Spinal cord (tissue), 10 donors: ENCODE measurements around the gene ARSI. TPM values are rescaled to one million over a fixed set of nuclear protein-coding genes. Genes with fewer than 3 reads are reported as not detected.

Experiments
- DNase-seq, 6 donors: peaks; one replicate each; pipeline versions ENCODE4 v3.0.0 to v3.0.0-alpha.2; 2013 to 2015; ENCODE audit warnings: low spot score in 6 of 6, low read depth in 4 of 6
- H3K27ac ChIP-seq: one replicate; pipeline ENCODE4 v1.5.1; 2013; ENCODE audit warnings: low read depth, low read length, control low read depth
- H3K27me3 ChIP-seq: one replicate; pipeline ENCODE4 v1.6.1; 2013; ENCODE audit warnings: low read length; ENCODE audit not compliant: control insufficient read depth, insufficient read depth
- H3K36me3 ChIP-seq: one replicate; pipeline ENCODE4 v1.6.1; 2013; ENCODE audit warnings: low read length; ENCODE audit not compliant: control insufficient read depth, insufficient read depth
- H3K4me1 ChIP-seq: one replicate; pipeline ENCODE4 v1.6.1; 2013; ENCODE audit warnings: low read length; ENCODE audit not compliant: control insufficient read depth, insufficient read depth
- H3K4me3 ChIP-seq: one replicate; pipeline ENCODE4 v1.5.1; 2013; ENCODE audit warnings: low read depth, low read length, control low read depth
- H3K9me3 ChIP-seq: one replicate; pipeline ENCODE4 v1.6.1; 2013; ENCODE audit warnings: low read length; ENCODE audit not compliant: control insufficient read depth, insufficient read depth
- WGBS: methylation state at CpG from one replicate; pipeline ENCODE4 v1.1.5; 2013; ENCODE audit warnings: missing lambda C conversion rate; ENCODE audit not compliant: insufficient coverage; 5-methylcytosine and 5-hydroxymethylcytosine counted together
- polyA plus RNA-seq, 2 donors: library from polyadenylated mRNA; unstranded; fragments of 120-200 nt; gene quantifications; one replicate each; pipeline ENCODE4 v1.2.1, GENCODE V29; 2013; ENCODE audit not compliant: insufficient read length in 2 of 2
- total RNA-seq, 2 donors: library from RNA; depleted of rRNA in 1 of 2; stranded (reverse); fragments of 120-200 nt in 1 of 2; fragments of >200 nt in 1 of 2; gene quantifications; one replicate each; pipeline versions ENCODE4 v1.2.3 to v1.2.4, GENCODE V29; 2013 to 2014
- donor health status: healthy.

The ARSI gene
- total and polyA plus RNA-seq, 4 donors = 1.3 to 17.5 (median 5.2) TPM

- Histone ChIP-seq H3K27me3 (no peaks in the 10 kb centered on the region), H3K4me3 (no peak overlapping the region), H3K4me1 (peaks cover 33% of the 10 kb centered on the region), H3K36me3 (no peaks in the 10 kb centered on the region), H3K27ac (no peak overlapping the region), H3K9me3 (no peaks in the 10 kb centered on the region)
- WGBS = 55% methylated on average over 2 of the region's 2 CpGs
- no peak for DNase-seq
Measured at GRCh38 chr5:150329038-150329437, 26.3 kb upstream of the ARSI start.

DNA sequence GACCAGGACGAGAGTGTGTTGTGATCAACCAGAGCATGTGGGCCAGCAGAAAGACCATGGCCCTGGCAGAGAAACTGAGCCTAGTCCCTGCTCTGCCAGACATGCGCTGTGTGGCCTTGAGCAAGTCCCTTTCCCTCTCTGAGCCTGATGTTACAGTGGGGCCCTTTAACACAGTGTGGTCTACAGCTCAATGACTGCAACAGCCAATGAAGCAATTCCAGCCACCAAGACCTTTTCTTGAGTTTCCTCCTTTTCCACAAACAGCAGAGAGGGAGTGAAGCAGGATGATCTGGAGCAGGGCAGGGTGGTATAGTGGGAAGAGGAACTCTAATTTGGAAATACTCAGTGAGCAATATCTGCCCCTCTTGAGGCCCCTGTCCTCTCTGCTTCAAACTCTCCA, 25.8 kb upstream of the ARSI start:
- no peak overlapping the region for H3K27ac ChIP-seq
- no peaks in the 10 kb centered on the region for H3K36me3 ChIP-seq
- WGBS = 90% methylated on average over 2 of the region's 2 CpGs
- peaks cover 33% of the 10 kb centered on the region for H3K4me1 ChIP-seq
- no peak for DNase-seq
- no peak overlapping the region for H3K4me3 ChIP-seq
- H3K9me3 ChIP-seq = no peaks in the 10 kb centered on the region
- no peaks in the 10 kb centered on the region for H3K27me3 ChIP-seq

DNA sequence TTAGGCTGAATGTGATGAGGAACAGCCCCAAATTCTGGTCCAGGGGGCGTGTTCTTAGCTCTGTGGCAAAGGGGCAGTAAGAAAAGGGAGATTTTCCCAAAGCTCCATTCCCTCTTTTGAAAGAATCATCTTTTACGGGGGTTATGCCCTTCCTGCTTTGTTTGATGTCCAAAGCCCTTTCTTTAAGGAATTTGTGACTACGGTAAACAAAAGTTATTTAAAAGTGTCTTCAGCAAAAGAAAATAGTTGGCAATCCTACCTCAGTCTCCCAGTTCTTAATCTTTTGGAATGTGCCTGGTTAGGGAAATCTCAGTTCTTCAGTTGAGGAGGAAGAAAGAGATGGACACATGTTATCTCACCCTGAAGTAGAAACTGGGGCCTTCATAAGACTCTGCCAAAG, 24.4 kb upstream of the ARSI start:
- H3K27me3 ChIP-seq = no peaks in the 10 kb centered on the region
- DNase-seq = no peak
- peaks cover 30% of the 10 kb centered on the region for H3K4me1 ChIP-seq
- H3K4me3 ChIP-seq = no peak overlapping the region
- 60% methylated on average over 1 of the region's 3 CpGs for WGBS
- no peaks in the 10 kb centered on the region for H3K9me3 ChIP-seq
- no peaks in the 10 kb centered on the region for H3K36me3 ChIP-seq
- H3K27ac ChIP-seq = no peak overlapping the region

DNA sequence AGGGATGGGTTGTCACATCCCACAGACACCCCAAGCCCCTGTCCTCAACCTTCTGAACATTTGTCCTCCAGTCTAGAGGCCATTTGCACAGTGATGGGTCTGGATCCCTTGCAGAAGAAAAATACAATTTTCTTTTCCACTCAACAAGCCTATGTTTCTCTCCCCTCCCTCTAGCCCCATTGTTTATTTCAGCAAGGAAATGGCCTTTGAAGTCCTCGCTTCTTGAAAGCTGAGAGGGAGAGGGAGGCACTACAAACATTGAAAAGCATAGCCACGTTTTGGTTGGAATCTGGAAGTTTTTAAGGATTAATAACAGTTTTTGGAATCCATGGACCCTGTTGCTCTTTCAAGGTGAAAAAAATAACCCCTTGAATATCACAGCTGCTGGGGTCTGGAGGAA, 24.0 kb upstream of the ARSI start:
- Histone ChIP-seq H3K9me3 (no peaks in the 10 kb centered on the region), H3K36me3 (no peaks in the 10 kb centered on the region), H3K4me3 (no peak overlapping the region), H3K4me1 (peaks cover 30% of the 10 kb centered on the region), H3K27me3 (no peaks in the 10 kb centered on the region), H3K27ac (no peak overlapping the region)
- no peak for DNase-seq
- 60% methylated on average over 2 of the region's 2 CpGs for WGBS

GRCh38 chr5:150325426-150325825, 22.7 kb upstream of the ARSI start:
- H3K4me1 ChIP-seq = peaks cover 31% of the 10 kb centered on the region
- no peak overlapping the region for H3K27ac ChIP-seq
- 94% methylated on average over 4 of the region's 4 CpGs for WGBS
- H3K27me3 ChIP-seq = no peaks in the 10 kb centered on the region
- H3K9me3 ChIP-seq = no peaks in the 10 kb centered on the region
- no peak for DNase-seq
- no peak overlapping the region for H3K4me3 ChIP-seq
- no peaks in the 10 kb centered on the region for H3K36me3 ChIP-seq

GRCh38 chr5:150323819-150324218, 21.1 kb upstream of the ARSI start:
- Histone ChIP-seq H3K27me3 (no peaks in the 10 kb centered on the region), H3K36me3 (no peaks in the 10 kb centered on the region), H3K4me1 (peaks cover 25% of the 10 kb centered on the region), H3K27ac (no peak overlapping the region), H3K4me3 (no peak overlapping the region), H3K9me3 (no peaks in the 10 kb centered on the region)
- no peak for DNase-seq
- WGBS = 74% methylated on average over 7 of the region's 8 CpGs

DNA sequence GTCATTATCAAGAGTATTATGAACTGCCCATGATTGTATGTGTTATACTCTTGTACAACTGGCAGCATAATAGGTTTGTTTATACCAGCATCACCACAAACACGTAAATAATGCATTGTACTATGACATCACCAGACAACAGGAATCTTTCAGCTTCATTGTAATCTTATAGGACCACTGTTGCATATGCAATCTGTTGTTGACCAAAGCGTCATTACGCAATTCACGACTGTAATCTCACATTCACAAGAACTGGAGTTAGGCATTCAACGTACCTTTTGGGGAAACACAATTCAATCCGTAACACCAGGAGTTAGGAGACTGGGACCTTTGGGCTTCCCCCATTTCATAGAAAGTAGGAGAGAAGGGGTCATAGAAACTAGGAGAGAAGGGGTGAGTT, 20.4 kb upstream of the ARSI start:
- DNase-seq = no peak
- no peaks in the 10 kb centered on the region for H3K9me3 ChIP-seq
- no peaks in the 10 kb centered on the region for H3K27me3 ChIP-seq
- H3K27ac ChIP-seq = no peak overlapping the region
- no peaks in the 10 kb centered on the region for H3K36me3 ChIP-seq
- H3K4me1 ChIP-seq = peaks cover 25% of the 10 kb centered on the region
- 95% methylated on average over 3 of the region's 6 CpGs for WGBS
- H3K4me3 ChIP-seq = no peak overlapping the region

DNA sequence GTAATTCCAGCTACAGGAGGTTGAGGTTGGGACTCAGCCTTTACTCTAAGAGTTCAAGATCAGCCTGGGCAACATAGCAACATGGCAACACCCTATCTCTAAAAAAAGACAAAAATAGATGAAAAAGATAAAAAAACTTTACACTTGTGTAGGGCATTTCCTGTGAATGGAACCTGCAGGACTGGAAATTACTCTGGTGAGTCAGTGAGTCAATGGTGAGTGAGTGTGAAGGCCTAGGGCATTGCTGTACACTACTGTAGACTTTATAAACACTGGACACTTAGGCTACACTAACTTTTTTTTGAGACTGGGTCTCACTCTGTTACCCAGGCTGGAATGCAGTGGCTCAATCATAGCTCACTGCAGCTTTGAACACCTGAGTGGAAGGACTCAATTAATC, 19.5 kb upstream of the ARSI start:
- H3K4me1 ChIP-seq = peaks cover 17% of the 10 kb centered on the region
- no peaks in the 10 kb centered on the region for H3K27me3 ChIP-seq
- H3K9me3 ChIP-seq = no peaks in the 10 kb centered on the region
- no peak for DNase-seq
- no peak overlapping the region for H3K27ac ChIP-seq
- H3K4me3 ChIP-seq = no peak overlapping the region
- no peaks in the 10 kb centered on the region for H3K36me3 ChIP-seq

GRCh38 chr5:150321784-150322183, 19.1 kb upstream of the ARSI start:
- WGBS = no CpG with 5 or more reads among the region's 1 CpG
- Histone ChIP-seq H3K4me3 (no peak overlapping the region), H3K9me3 (no peaks in the 10 kb centered on the region), H3K27ac (no peak overlapping the region), H3K4me1 (peaks cover 16% of the 10 kb centered on the region), H3K36me3 (no peaks in the 10 kb centered on the region), H3K27me3 (no peaks in the 10 kb centered on the region)
- DNase-seq = no peak

GRCh38 chr5:150321211-150321610, 18.5 kb upstream of the ARSI start:
- DNase-seq = no peak
- Histone ChIP-seq H3K4me3 (no peak overlapping the region), H3K36me3 (no peaks in the 10 kb centered on the region), H3K9me3 (no peaks in the 10 kb centered on the region), H3K27ac (no peak overlapping the region), H3K4me1 (peaks cover 12% of the 10 kb centered on the region), H3K27me3 (no peaks in the 10 kb centered on the region)
- 100% methylated on average over 1 of the region's 1 CpG for WGBS
